SK-N-SH (cell line): Measurements from ENCODE around the gene DDC.

ENCODE experiments used
- CTCF ChIP-seq: fragments of 200-600 bp; sonication (generic); IDR thresholded peaks from 2 replicates; pipeline ENCODE4 v1.6.1; 2017; ENCODE audit warnings: antibody characterized with exemption, mild to moderate bottlenecking, moderate library complexity
- MAX ChIP-seq: IDR thresholded peaks from 2 replicates; pipeline ENCODE4 v1.4.0; 2012; ENCODE audit warnings: low read depth
- POLR2AphosphoS5 ChIP-seq: IDR thresholded peaks from 2 replicates; pipeline ENCODE4 v1.6.1; 2012; ENCODE audit warnings: low read depth, low read length

GRCh38 chr7:50552921-50553320 lies 12.3 kb downstream of the DDC start:
- no peak for TF ChIP-seq CTCF
- no peak for TF ChIP-seq POLR2AphosphoS5
- TF ChIP-seq MAX: no peak
